Prostate gland (tissue), 2 donors: Measurements from ENCODE around the gene THSD4.

ENCODE experiments used
- POLR2A ChIP-seq: fragments of 450-650 bp; IDR thresholded peaks from one replicate; pipeline ENCODE4 v1.6.1; 2016; ENCODE audit warnings: antibody characterized with exemption, mild to moderate bottlenecking
- POLR2AphosphoS5 ChIP-seq: sonication (generic); formaldehyde crosslinking; IDR thresholded peaks from one replicate; pipeline ENCODE4 v1.6.1; 2017; ENCODE audit warnings: antibody characterized with exemption
- TF ChIP-seq, protein P1 (sequence below), 4 experiments: fragments of 200-600 bp in 2 of 4; fragments of 450-650 bp in 2 of 4; sonication (generic) in 2 of 4; IDR thresholded peaks; 1 replicate in 3 of 4; 2 replicates in 1 of 4; pipeline ENCODE4 v1.5.1; 2016 to 2019; ENCODE audit warnings: antibody characterized with exemption in 4 of 4, mild to moderate bottlenecking in 2 of 4, moderate library complexity in 2 of 4

DNA sequence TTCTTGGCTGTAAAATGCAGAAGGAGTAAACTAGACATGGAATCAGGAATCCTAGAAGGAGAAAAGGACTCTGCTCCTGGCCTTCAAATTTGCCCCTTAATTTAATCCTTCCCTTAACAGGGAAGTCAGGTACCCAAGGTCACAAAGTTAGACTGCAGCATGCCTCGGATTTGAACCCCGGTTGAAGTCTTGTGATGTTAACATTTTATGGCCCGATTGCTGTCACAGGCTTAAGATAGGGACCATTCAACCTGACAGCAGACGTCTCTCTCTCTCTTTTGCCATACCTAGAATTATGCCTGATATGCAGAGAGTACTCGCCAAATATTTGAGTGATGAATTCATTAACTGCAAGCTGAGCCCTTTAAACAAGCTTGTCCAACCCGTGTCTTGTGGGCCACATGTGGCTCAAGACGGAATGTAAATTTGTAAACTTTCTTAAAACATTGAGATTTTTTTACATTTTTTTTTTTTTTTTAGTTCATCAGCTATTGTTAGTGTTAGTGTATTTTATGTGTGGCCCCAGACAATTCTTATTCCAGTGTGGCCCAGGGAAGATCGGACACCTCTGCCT is 217.2 kb downstream of the THSD4 start:
- TF ChIP-seq, protein P1, sequence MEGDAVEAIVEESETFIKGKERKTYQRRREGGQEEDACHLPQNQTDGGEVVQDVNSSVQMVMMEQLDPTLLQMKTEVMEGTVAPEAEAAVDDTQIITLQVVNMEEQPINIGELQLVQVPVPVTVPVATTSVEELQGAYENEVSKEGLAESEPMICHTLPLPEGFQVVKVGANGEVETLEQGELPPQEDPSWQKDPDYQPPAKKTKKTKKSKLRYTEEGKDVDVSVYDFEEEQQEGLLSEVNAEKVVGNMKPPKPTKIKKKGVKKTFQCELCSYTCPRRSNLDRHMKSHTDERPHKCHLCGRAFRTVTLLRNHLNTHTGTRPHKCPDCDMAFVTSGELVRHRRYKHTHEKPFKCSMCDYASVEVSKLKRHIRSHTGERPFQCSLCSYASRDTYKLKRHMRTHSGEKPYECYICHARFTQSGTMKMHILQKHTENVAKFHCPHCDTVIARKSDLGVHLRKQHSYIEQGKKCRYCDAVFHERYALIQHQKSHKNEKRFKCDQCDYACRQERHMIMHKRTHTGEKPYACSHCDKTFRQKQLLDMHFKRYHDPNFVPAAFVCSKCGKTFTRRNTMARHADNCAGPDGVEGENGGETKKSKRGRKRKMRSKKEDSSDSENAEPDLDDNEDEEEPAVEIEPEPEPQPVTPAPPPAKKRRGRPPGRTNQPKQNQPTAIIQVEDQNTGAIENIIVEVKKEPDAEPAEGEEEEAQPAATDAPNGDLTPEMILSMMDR (IDR thresholded peaks at IDR 0.05): no peak
- no peak for TF ChIP-seq POLR2AphosphoS5
- TF ChIP-seq POLR2A: no peak
